Measurements from ENCODE around the gene CSDE1.

Gene CSDE1

DNA sequence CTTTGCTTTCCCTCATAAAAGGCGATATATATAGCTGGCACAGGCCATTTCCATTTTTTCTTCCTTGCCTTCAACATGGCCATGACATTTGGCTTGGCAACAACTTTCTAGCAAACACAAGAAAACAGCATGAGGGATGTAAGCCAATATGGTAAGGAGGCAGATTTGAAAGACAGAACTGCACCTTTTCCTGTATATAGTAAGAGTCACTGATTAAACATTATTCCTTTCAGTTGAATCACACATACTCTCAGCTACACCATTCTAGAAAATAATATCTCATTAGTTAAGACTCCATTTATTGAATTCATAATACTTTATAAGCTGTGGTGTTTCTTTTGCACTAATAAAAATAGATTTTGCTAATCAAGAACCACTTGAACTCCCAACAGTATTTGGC is 13.2 kb upstream of the CSDE1 start:
- Histone ChIP-seq H3K27me3 (ENCODE audit: insufficient read depth, low read length, poor library complexity) (no peaks in the 10 kb centered on the region), H3K4me1 (ENCODE audit: insufficient read depth, low read length) (no peaks in the 10 kb centered on the region), H3K4me2 (ENCODE audit: insufficient read depth, low read length) (no peak overlapping the region), H3K9me3 (ENCODE audit: insufficient read depth, low read length, severe bottlenecking) (no peaks in the 10 kb centered on the region), H3K36me3 (ENCODE audit: insufficient read depth, low read length) (peaks cover 48% of the 10 kb centered on the region; the same call in 1 of the 2 replicates), H3K9ac (ENCODE audit: low read depth, low read length) (no peak overlapping the region), H3K27ac (ENCODE audit: low read length) (no peak overlapping the region), H2AFZ (ENCODE audit: low read depth, low read length) (no peak overlapping the region), H3K79me2 (ENCODE audit: insufficient read depth, low read length) (no peaks in the 10 kb centered on the region), H3K4me3 (ENCODE audit: low read depth in 1 of 2, low read length in 2 of 2) (no peak overlapping the region), H4K20me1 (ENCODE audit: insufficient read depth, low read length) (no peaks in the 10 kb centered on the region)
- TF ChIP-seq, protein P1, sequence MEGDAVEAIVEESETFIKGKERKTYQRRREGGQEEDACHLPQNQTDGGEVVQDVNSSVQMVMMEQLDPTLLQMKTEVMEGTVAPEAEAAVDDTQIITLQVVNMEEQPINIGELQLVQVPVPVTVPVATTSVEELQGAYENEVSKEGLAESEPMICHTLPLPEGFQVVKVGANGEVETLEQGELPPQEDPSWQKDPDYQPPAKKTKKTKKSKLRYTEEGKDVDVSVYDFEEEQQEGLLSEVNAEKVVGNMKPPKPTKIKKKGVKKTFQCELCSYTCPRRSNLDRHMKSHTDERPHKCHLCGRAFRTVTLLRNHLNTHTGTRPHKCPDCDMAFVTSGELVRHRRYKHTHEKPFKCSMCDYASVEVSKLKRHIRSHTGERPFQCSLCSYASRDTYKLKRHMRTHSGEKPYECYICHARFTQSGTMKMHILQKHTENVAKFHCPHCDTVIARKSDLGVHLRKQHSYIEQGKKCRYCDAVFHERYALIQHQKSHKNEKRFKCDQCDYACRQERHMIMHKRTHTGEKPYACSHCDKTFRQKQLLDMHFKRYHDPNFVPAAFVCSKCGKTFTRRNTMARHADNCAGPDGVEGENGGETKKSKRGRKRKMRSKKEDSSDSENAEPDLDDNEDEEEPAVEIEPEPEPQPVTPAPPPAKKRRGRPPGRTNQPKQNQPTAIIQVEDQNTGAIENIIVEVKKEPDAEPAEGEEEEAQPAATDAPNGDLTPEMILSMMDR (IDR thresholded peaks at IDR 0.05; ENCODE audit: borderline replicate concordance, extremely low read depth, low read length, poor library complexity, severe bottlenecking) = no peak
- TF ChIP-seq EZH2 (IDR thresholded peaks at IDR 0.05; ENCODE audit: borderline replicate concordance, low read depth, low read length, severe bottlenecking) = no peak
- ATAC-seq (ENCODE audit: insufficient read depth, low read depth) = no peak
- no peak for DNase-seq

DNA sequence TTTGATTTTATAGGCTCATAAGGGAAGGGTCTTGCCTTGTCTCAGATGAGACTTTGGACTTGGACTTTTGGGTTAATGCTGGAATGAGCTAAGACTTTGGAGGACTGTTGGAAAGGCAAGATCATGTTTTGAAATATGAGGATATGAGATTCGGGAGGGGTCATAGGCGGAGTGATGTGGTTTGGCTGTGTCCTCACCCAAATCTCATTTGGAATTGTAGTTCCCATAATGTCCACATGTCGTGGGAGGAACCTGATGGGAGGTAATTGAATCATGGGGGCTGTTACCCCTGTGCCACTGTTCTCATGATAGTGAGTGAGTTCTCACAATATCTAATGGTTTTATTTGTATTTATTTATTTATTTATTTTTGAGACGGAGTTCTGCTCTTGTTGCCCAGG is 6.9 kb upstream of the CSDE1 start:
- no peak overlapping the region for H2AFZ ChIP-seq (ENCODE audit: low read depth, low read length)
- H3K4me3 ChIP-seq (ENCODE audit: low read depth in 1 of 2, low read length in 2 of 2) = no peak overlapping the region
- no peak for DNase-seq
- H4K20me1 ChIP-seq (ENCODE audit: insufficient read depth, low read length) = no peaks in the 10 kb centered on the region
- TF ChIP-seq EZH2 (IDR thresholded peaks at IDR 0.05; ENCODE audit: borderline replicate concordance, low read depth, low read length, severe bottlenecking) = no peak
- TF ChIP-seq, protein P1 (IDR thresholded peaks at IDR 0.05; ENCODE audit: borderline replicate concordance, extremely low read depth, low read length, poor library complexity, severe bottlenecking) = peak; percentile 19
- H3K4me2 ChIP-seq (ENCODE audit: insufficient read depth, low read length) = no peak overlapping the region
- H3K4me1 ChIP-seq (ENCODE audit: insufficient read depth, low read length) = no peaks in the 10 kb centered on the region
- H3K27me3 ChIP-seq (ENCODE audit: insufficient read depth, low read length, poor library complexity) = no peaks in the 10 kb centered on the region
- H3K9me3 ChIP-seq (ENCODE audit: insufficient read depth, low read length, severe bottlenecking) = no peaks in the 10 kb centered on the region
- no peak overlapping the region for H3K27ac ChIP-seq (ENCODE audit: low read length)
- ATAC-seq (ENCODE audit: insufficient read depth, low read depth) = no peak; the same call in 2 of the 3 replicates
- H3K79me2 ChIP-seq (ENCODE audit: insufficient read depth, low read length) = no peaks in the 10 kb centered on the region
- 0 out of 2 replicates have a peak, but pooled peaks cover 2% of the 10 kb centered on the region for H3K36me3 ChIP-seq (ENCODE audit: insufficient read depth, low read length)
- H3K9ac ChIP-seq (ENCODE audit: low read depth, low read length) = no peak overlapping the region

DNA sequence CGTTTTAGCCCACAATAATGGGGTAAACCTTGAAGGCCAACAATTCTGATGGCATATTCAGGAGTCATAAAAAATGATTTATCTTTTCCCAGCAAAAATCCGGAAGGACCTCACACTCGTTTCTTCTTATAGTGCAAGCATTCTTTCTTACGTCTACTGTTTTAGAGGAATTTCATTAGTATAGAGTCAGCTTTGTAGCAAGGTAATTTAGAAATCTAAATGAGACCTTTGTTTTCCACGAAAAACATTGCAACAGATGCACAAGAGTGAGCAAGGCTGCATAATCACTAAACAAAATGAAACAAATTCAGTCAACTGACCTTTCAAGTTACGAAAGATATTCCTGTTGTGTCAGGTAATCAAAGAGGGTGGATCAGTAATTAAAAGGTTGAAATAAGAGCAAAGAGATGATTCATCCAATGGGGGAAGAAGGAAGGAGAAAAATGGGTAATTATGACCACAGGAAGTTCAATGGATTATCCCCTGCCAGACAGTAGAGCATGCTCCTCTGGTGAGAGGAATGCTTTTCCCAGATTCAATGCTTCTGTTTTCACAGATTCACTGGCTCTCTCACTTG is 560 bp upstream of the CSDE1 start:
- Histone ChIP-seq H3K9me3 (ENCODE audit: insufficient read depth, low read length, severe bottlenecking) (no peaks in the 10 kb centered on the region), H3K36me3 (ENCODE audit: insufficient read depth, low read length) (peaks cover 19% of the 10 kb centered on the region), H3K4me2 (ENCODE audit: insufficient read depth, low read length) (peak overlapping the region; percentile 86), H3K4me1 (ENCODE audit: insufficient read depth, low read length) (peaks cover 42% of the 10 kb centered on the region), H3K9ac (ENCODE audit: low read depth, low read length) (peak overlapping the region; percentile 99), H3K27me3 (ENCODE audit: insufficient read depth, low read length, poor library complexity) (no peaks in the 10 kb centered on the region), H2AFZ (ENCODE audit: low read depth, low read length) (peak overlapping the region; percentile 97), H4K20me1 (ENCODE audit: insufficient read depth, low read length) (peaks cover 39% of the 10 kb centered on the region), H3K4me3 (ENCODE audit: low read depth in 1 of 2, low read length in 2 of 2) (peak overlapping the region; percentile 94; a peak in 3 of 4 replicates), H3K79me2 (ENCODE audit: insufficient read depth, low read length) (peaks cover 45% of the 10 kb centered on the region), H3K27ac (ENCODE audit: low read length) (peak overlapping the region; percentile 100)
- no peak for TF ChIP-seq EZH2 (IDR thresholded peaks at IDR 0.05; ENCODE audit: borderline replicate concordance, low read depth, low read length, severe bottlenecking)
- TF ChIP-seq, protein P1 (IDR thresholded peaks at IDR 0.05; ENCODE audit: borderline replicate concordance, extremely low read depth, low read length, poor library complexity, severe bottlenecking) = no peak
- DNase-seq (no peak), ATAC-seq (ENCODE audit: insufficient read depth, low read depth) (no peak)

Data from DND-41 (cell line).